HPDE6-E6E7 (cell line): ENCODE measurements around the gene SLC19A1.

ENCODE experiments used
- DNase-seq: peaks from one replicate; pipeline ENCODE4 v3.0.0; 2011; ENCODE audit warnings: missing footprints; ENCODE audit errors: extremely low spot score

The SLC19A1 gene

GRCh38 chr21:45542242-45542666 is at the start of gene SLC19A1:
TSS of gene SLC19A1 (minus strand) at chr21:45542440. CDS start at chr21:45537959, 4,481 bp downstream.
- DNase-seq = peak; percentile 80

- no peak for DNase-seq
Measured at GRCh38 chr21:45591619-45592207, 49.5 kb upstream of the SLC19A1 start.

GRCh38 chr21:45590726-45591618 is 48.7 kb upstream of the SLC19A1 start:
- no peak for DNase-seq

- DNase-seq = no peak
Measured at GRCh38 chr21:45590246-45590725, 48.0 kb upstream of the SLC19A1 start.

GRCh38 chr21:45589686-45590245 is 47.5 kb upstream of the SLC19A1 start:
- no peak for DNase-seq

- no peak for DNase-seq
Measured at GRCh38 chr21:45588871-45589491, 46.7 kb upstream of the SLC19A1 start.

- no peak for DNase-seq
Measured at GRCh38 chr21:45588086-45588825, 46.0 kb upstream of the SLC19A1 start.

- DNase-seq = no peak
Measured at GRCh38 chr21:45586289-45586858, 44.1 kb upstream of the SLC19A1 start.

- no peak for DNase-seq
Measured at GRCh38 chr21:45584786-45585185, 42.5 kb upstream of the SLC19A1 start.

- no peak for DNase-seq
Measured at GRCh38 chr21:45583831-45584509, 41.7 kb upstream of the SLC19A1 start.

- DNase-seq = no peak
Measured at GRCh38 chr21:45582128-45582527, 39.9 kb upstream of the SLC19A1 start.

- DNase-seq = no peak
Measured at GRCh38 chr21:45581322-45581712, 39.1 kb upstream of the SLC19A1 start.

GRCh38 chr21:45580576-45581321 is 38.5 kb upstream of the SLC19A1 start:
- DNase-seq = no peak

GRCh38 chr21:45580181-45580575 is 37.9 kb upstream of the SLC19A1 start:
- no peak for DNase-seq

GRCh38 chr21:45579383-45580180 is 37.3 kb upstream of the SLC19A1 start:
- no peak for DNase-seq

- DNase-seq = no peak
Measured at GRCh38 chr21:45578811-45579381, 36.7 kb upstream of the SLC19A1 start.

GRCh38 chr21:45578176-45578801 is 36.0 kb upstream of the SLC19A1 start:
- DNase-seq = no peak

- no peak for DNase-seq
Measured at GRCh38 chr21:45577801-45578175, 35.5 kb upstream of the SLC19A1 start.
